WTC11 (cell line): ENCODE results near the gene PPP1R14C.

Experiments
- CTCF ChIP-seq: fragments of 200-600 bp; IDR thresholded peaks from 2 replicates; pipeline ENCODE4 v1.8.0; 2022; ENCODE audit warnings: antibody characterized with exemption
- E2F5 ChIP-seq: sonication (generic); formaldehyde crosslinking; IDR thresholded peaks from 2 replicates; pipeline ENCODE4 v1.8.1; 2022; ENCODE audit warnings: mild to moderate bottlenecking, moderate library complexity, missing genetic modification reagents
- NR2C2 ChIP-seq: sonication (generic); formaldehyde crosslinking; IDR thresholded peaks from 2 replicates; pipeline ENCODE4 v1.8.0; 2022; ENCODE audit warnings: mild to moderate bottlenecking, missing genetic modification reagents
- USF2 ChIP-seq: sonication (generic); formaldehyde crosslinking; IDR thresholded peaks from 2 replicates; pipeline ENCODE4 v1.8.1; 2023; ENCODE audit warnings: mild to moderate bottlenecking, missing genetic modification reagents, moderate library complexity
- ZBTB43 ChIP-seq: sonication (generic); formaldehyde crosslinking; IDR thresholded peaks from 2 replicates; pipeline ENCODE4 v1.8.1; 2023; ENCODE audit warnings: mild to moderate bottlenecking, missing genetic modification reagents
- ZNF263 ChIP-seq: sonication (generic); formaldehyde crosslinking; IDR thresholded peaks from 2 replicates; pipeline ENCODE4 v1.8.1; 2022; ENCODE audit warnings: low read depth, mild to moderate bottlenecking, moderate library complexity, missing genetic modification reagents
- ZNF423 ChIP-seq: fragments of 250-450 bp; sonication (Bioruptor Pico); IDR thresholded peaks from 2 replicates; pipeline ENCODE4 v2.1.2; 2022; ENCODE audit warnings: mild to moderate bottlenecking, moderate library complexity

GRCh38 chr6:150280703-150281102 lies 137.9 kb downstream of the PPP1R14C start:
- TF ChIP-seq NR2C2 (CRISPR knock-in tag) (no peak), ZNF423 (no peak), CTCF (no peak), ZBTB43 (CRISPR knock-in tag) (no peak), ZNF263 (CRISPR knock-in tag) (no peak), USF2 (CRISPR knock-in tag) (no peak), E2F5 (CRISPR knock-in tag) (no peak)
